ENCODE results near the gene RXRA. TPM values are rescaled to one million over a fixed set of nuclear protein-coding genes. Genes with fewer than 3 reads are reported as not detected.
A peak's percentile ranks its signal among the peaks of the same experiment; 100 is the strongest.

Gene RXRA
- total and polyA plus RNA-seq, 2 of the 13 experiments (the other 11 are each of a cell fraction or from before 2014, with no cell fraction given): 18.9 to 29.2 TPM

- H2AFZ ChIP-seq (ENCODE audit: low read length): no peak overlapping the region
- no peaks in the 10 kb centered on the region for H3K9me3 ChIP-seq (ENCODE audit: low read length)
- ATAC-seq (no peak), DNase-seq (ENCODE audit: low spot score) (no peak), FAIRE-seq (no peak)
- CTCF ChIA-PET (ENCODE audit: low intra/inter-chr PET ratio, low total read pairs): no interaction called here
- no peak overlapping the region for H3K4me2 ChIP-seq (ENCODE audit: low read depth, low read length)
- no peaks in the 10 kb centered on the region for H4K20me1 ChIP-seq (ENCODE audit: insufficient read depth, low read length)
- no TSS peak for BruUV-seq (replicated peaks)
- H3K9ac ChIP-seq (ENCODE audit: insufficient read depth, low read depth, low read length): no peak overlapping the region
- H3K27me3 ChIP-seq (ENCODE audit: control insufficient read depth in 1 of 2, insufficient read depth in 2 of 2, low read length in 2 of 2): peaks cover 8 to 51% of the 10 kb centered on the region in 2 experiments
- intact Hi-C loops (cut with micrococcal nuclease; ENCODE audit: unreplicated experiment): no loop called here
- WGBS (ENCODE audit: low lambda C conversion rate): 64% methylated on average over 6 of the region's 7 CpGs
- H3K27ac ChIP-seq (ENCODE audit: extremely low read length, insufficient read depth, low read length): no peak overlapping the region
- POLR2A ChIA-PET: no interaction called here
- no peak overlapping the region for H3K4me3 ChIP-seq (replicated peaks in 1 of 3; ENCODE audit: insufficient read depth in 1 of 3, low read depth in 2 of 3, low read length in 3 of 3)
- H3K4me1 ChIP-seq (ENCODE audit: insufficient read depth, low read length): peaks cover 16% of the 10 kb centered on the region
- TF ChIP-seq TBP (CRISPR knock-in tag; IDR thresholded peaks at IDR 0.05) (no peak), ASH2L (IDR thresholded peaks at IDR 0.05; ENCODE audit: insufficient read length, low read depth, low read length) (no peak), TFDP1 (CRISPR knock-in tag; IDR thresholded peaks at IDR 0.05; ENCODE audit: borderline replicate concordance) (no peak), ZNF510 (CRISPR knock-in tag; IDR thresholded peaks at IDR 0.05; ENCODE audit: low read depth) (no peak), ZNF230 (CRISPR knock-in tag; IDR thresholded peaks at IDR 0.05) (no peak), RFX5 (IDR thresholded peaks at IDR 0.05; ENCODE audit: low read depth, low read length) (no peak)
- in situ Hi-C loops (cut with HindIII; ENCODE audit: extremely low pct_ligation_motif_present, low pct_unique_long_range_greater_than_20kb): no loop called here
- no peaks in the 10 kb centered on the region for H3K79me2 ChIP-seq (ENCODE audit: insufficient read depth, low read length)
- no peaks in the 10 kb centered on the region for H3K36me3 ChIP-seq (replicated peaks in 1 of 2; ENCODE audit: control insufficient read depth in 1 of 2, insufficient read depth in 2 of 2, low read length in 2 of 2)
These were observed 26.4 kb upstream of the RXRA start for GRCh38 chr9:134299883-134300282.

- ATAC-seq (peak; percentile 41; the same call in 1 of the 3 replicates), DNase-seq (ENCODE audit: low spot score) (no peak), FAIRE-seq (no peak)
- H3K4me3 ChIP-seq (replicated peaks in 1 of 3; ENCODE audit: insufficient read depth in 1 of 3, low read depth in 2 of 3, low read length in 3 of 3): no peak overlapping the region
- WGBS (ENCODE audit: low lambda C conversion rate): 28% methylated on average over 12 of the region's 15 CpGs
- no TSS peak for BruUV-seq (replicated peaks)
- H3K9me3 ChIP-seq (ENCODE audit: low read length): no peaks in the 10 kb centered on the region
- H2AFZ ChIP-seq (ENCODE audit: low read length): no peak overlapping the region
- no peaks in the 10 kb centered on the region for H4K20me1 ChIP-seq (ENCODE audit: insufficient read depth, low read length)
- intact Hi-C loops (cut with micrococcal nuclease; ENCODE audit: unreplicated experiment) (no loop called here), in situ Hi-C loops (cut with HindIII; ENCODE audit: extremely low pct_ligation_motif_present, low pct_unique_long_range_greater_than_20kb) (no loop called here)
- peaks cover 6% of the 10 kb centered on the region for H3K4me1 ChIP-seq (ENCODE audit: insufficient read depth, low read length)
- no peaks in the 10 kb centered on the region for H3K36me3 ChIP-seq (replicated peaks in 1 of 2; ENCODE audit: control insufficient read depth in 1 of 2, insufficient read depth in 2 of 2, low read length in 2 of 2)
- H3K79me2 ChIP-seq (ENCODE audit: insufficient read depth, low read length): no peaks in the 10 kb centered on the region
- no peak overlapping the region for H3K9ac ChIP-seq (ENCODE audit: insufficient read depth, low read depth, low read length)
- POLR2A ChIA-PET: no interaction called here
- no peak overlapping the region for H3K4me2 ChIP-seq (ENCODE audit: low read depth, low read length)
- CTCF ChIA-PET (ENCODE audit: low intra/inter-chr PET ratio, low total read pairs): no interaction called here
- no peak overlapping the region for H3K27ac ChIP-seq (ENCODE audit: extremely low read length, insufficient read depth, low read length)
- TF ChIP-seq ESRRA (CRISPR knock-in tag; IDR thresholded peaks at IDR 0.05; ENCODE audit: low read depth): peak; percentile 63; the same call in 1 of the 2 replicates
- TF ChIP-seq TGIF2 (CRISPR knock-in tag; IDR thresholded peaks at IDR 0.05): no peak
- H3K27me3 ChIP-seq (ENCODE audit: control insufficient read depth in 1 of 2, insufficient read depth in 2 of 2, low read length in 2 of 2): peaks cover 4 to 34% of the 10 kb centered on the region in 2 experiments
These were observed 24.7 kb upstream of the RXRA start for GRCh38 chr9:134301387-134302129.
